Fibroblast of lung (primary cell): ENCODE results near the gene ADAMTS19. TPM values are rescaled to one million over a fixed set of nuclear protein-coding genes. Genes with fewer than 3 reads are reported as not detected.
"Not testable (repeated sequence)": the region's sequence is repeated elsewhere in the genome, so short reads cannot be mapped to it uniquely, and the experiment has no call there.

Experiments
- DNase-seq, 2 donors: peaks; one replicate each; pipeline versions ENCODE4 v3.0.0 to v3.0.0-alpha.2; 2010; ENCODE audit warnings: low read depth in 2 of 2
- H2AFZ ChIP-seq: 2 replicates; pipeline ENCODE4 v1.5.1; 2012; ENCODE audit warnings: low read length, control low read depth, inconsistent platforms
- H3K27ac ChIP-seq: 2 replicates; pipeline ENCODE4 v1.5.1; 2011; ENCODE audit warnings: low read length, control low read depth; ENCODE audit not compliant: insufficient read depth
- H3K27me3 ChIP-seq: 2 replicates; pipeline ENCODE4 v1.5.1; 2011; ENCODE audit warnings: mild to moderate bottlenecking, low read length; ENCODE audit not compliant: control insufficient read depth, insufficient read depth
- H3K36me3 ChIP-seq: 2 replicates; pipeline ENCODE4 v1.5.1; 2011; ENCODE audit warnings: low read length; ENCODE audit not compliant: control insufficient read depth, insufficient read depth
- H3K4me1 ChIP-seq: 2 replicates; pipeline ENCODE4 v1.5.1; 2011; ENCODE audit warnings: low read length; ENCODE audit not compliant: control insufficient read depth, insufficient read depth; ENCODE audit errors: extremely low read depth
- H3K4me2 ChIP-seq: 2 replicates; pipeline ENCODE4 v1.5.1; 2011; ENCODE audit warnings: low read length, control low read depth; ENCODE audit not compliant: insufficient read depth; ENCODE audit errors: extremely low read depth
- H3K4me3 ChIP-seq, 4 experiments: fragments of 200-600 bp in 1 of 4; sonication (generic) in 1 of 4; replicated peaks in 1 of 4; 2 replicates each; pipeline ENCODE4 v1.5.1; 2011 to 2016; ENCODE audit warnings: low read length in 4 of 4, low read depth in 3 of 4, mild to moderate bottlenecking in 3 of 4, control low read depth in 2 of 4, inconsistent platforms in 1 of 4, mixed read lengths in 1 of 4; ENCODE audit not compliant: insufficient read depth in 1 of 4; ENCODE audit errors: control extremely low read depth in 1 of 4
- H3K79me2 ChIP-seq: 2 replicates; pipeline ENCODE4 v1.5.1; 2012; ENCODE audit warnings: mild to moderate bottlenecking, low read length, inconsistent platforms; ENCODE audit not compliant: control insufficient read depth, insufficient read depth
- H3K9ac ChIP-seq: 2 replicates; pipeline ENCODE4 v1.5.1; 2011; ENCODE audit warnings: mild to moderate bottlenecking, low read length, control low read depth; ENCODE audit not compliant: insufficient read depth
- H3K9me3 ChIP-seq: 2 replicates; pipeline ENCODE4 v1.5.1; 2012; ENCODE audit warnings: low read depth, low read length; ENCODE audit not compliant: control insufficient read depth, insufficient read depth
- H4K20me1 ChIP-seq: 2 replicates; pipeline ENCODE4 v1.5.1; 2011; ENCODE audit warnings: low read length; ENCODE audit not compliant: control insufficient read depth, insufficient read depth; ENCODE audit errors: extremely low read depth
- EZH2 ChIP-seq: IDR thresholded peaks from 2 replicates; pipeline ENCODE4 v1.5.1; 2012; ENCODE audit warnings: low read length, control low read depth, mild to moderate bottlenecking; ENCODE audit errors: missing control alignments
- polyA plus RNA-seq, 2 donors: library from polyadenylated mRNA; depleted of rRNA in 1 of 2; stranded (reverse) in 1 of 2; unstranded in 1 of 2; fragments of >200 nt; gene quantifications; 2 replicates each; pipeline ENCODE4 v1.2.1, GENCODE V29; 2011 to 2012; ENCODE audit warnings: missing spikeins in 1 of 2
- total RNA-seq: library from RNA; depleted of rRNA; stranded (reverse); fragments of >200 nt; gene quantifications from 2 replicates; pipeline ENCODE4 v1.2.1, GENCODE V29; 2014
- TF ChIP-seq, protein P1 (sequence below), 2 donors: IDR thresholded peaks in 1 of 2; conservative IDR thresholded peaks in 1 of 2; 1 replicate in 1 of 2; 2 replicates in 1 of 2; pipeline ENCODE4 v1.5.1; 2011 to 2012; ENCODE audit warnings: low read length in 2 of 2, control low read depth in 1 of 2, inconsistent platforms in 1 of 2, low read depth in 1 of 2, mild to moderate bottlenecking in 1 of 2

The ADAMTS19 gene
- total and polyA plus RNA-seq, 2 donors (not counting 1 experiment from before 2014, with no cell fraction given): 0.09 to 0.33 TPM

- H3K27ac ChIP-seq: no peak overlapping the region
- no peaks in the 10 kb centered on the region for H3K9me3 ChIP-seq
- TF ChIP-seq, protein P1, sequence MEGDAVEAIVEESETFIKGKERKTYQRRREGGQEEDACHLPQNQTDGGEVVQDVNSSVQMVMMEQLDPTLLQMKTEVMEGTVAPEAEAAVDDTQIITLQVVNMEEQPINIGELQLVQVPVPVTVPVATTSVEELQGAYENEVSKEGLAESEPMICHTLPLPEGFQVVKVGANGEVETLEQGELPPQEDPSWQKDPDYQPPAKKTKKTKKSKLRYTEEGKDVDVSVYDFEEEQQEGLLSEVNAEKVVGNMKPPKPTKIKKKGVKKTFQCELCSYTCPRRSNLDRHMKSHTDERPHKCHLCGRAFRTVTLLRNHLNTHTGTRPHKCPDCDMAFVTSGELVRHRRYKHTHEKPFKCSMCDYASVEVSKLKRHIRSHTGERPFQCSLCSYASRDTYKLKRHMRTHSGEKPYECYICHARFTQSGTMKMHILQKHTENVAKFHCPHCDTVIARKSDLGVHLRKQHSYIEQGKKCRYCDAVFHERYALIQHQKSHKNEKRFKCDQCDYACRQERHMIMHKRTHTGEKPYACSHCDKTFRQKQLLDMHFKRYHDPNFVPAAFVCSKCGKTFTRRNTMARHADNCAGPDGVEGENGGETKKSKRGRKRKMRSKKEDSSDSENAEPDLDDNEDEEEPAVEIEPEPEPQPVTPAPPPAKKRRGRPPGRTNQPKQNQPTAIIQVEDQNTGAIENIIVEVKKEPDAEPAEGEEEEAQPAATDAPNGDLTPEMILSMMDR (conservative IDR thresholded peaks at IDR 0.05 in 1 of 2, IDR thresholded peaks at IDR 0.05 in 1 of 2; ENCODE audit: low read depth in 1 of 2, low read length in 2 of 2): no peak
- TF ChIP-seq EZH2: no peak
- no peak overlapping the region for H3K9ac ChIP-seq
- no peaks in the 10 kb centered on the region for H3K79me2 ChIP-seq
- DNase-seq: no peak
- no peak overlapping the region for H3K4me3 ChIP-seq
- H3K4me2 ChIP-seq: no peak overlapping the region
- no peaks in the 10 kb centered on the region for H3K27me3 ChIP-seq
- H2AFZ ChIP-seq: no peak overlapping the region
- H3K4me1 ChIP-seq: no peaks in the 10 kb centered on the region
- H4K20me1 ChIP-seq: no peaks in the 10 kb centered on the region
- no peaks in the 10 kb centered on the region for H3K36me3 ChIP-seq
Measured at GRCh38 chr5:129563585-129563984, 103.5 kb downstream of the ADAMTS19 start.

DNA sequence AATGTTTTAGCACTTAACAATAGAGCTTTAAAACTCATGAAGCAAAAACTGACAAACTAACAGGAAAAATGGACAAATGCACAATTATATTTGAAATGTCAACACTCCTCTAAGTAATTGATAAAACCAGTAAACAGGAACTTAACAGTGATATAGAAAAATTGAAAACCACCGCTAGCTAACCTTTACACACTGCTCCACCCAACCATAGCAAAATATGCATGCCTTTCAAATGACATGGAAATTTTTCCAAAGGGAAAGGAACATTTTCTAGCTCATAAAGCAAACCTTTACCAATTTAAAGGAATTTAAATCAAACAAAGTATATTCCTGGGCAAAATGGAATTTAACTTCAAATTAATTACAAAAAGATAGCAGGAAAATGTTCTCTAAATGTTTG, 109.2 kb downstream of the ADAMTS19 start:
- Histone ChIP-seq H3K79me2 (no peaks in the 10 kb centered on the region), H3K4me2 (no peak overlapping the region), H3K9ac (no peak overlapping the region), H2AFZ (no peak overlapping the region), H3K27ac (no peak overlapping the region), H4K20me1 (no peaks in the 10 kb centered on the region), H3K4me1 (no peaks in the 10 kb centered on the region), H3K4me3 (no peak overlapping the region), H3K36me3 (no peaks in the 10 kb centered on the region), H3K27me3 (no peaks in the 10 kb centered on the region), H3K9me3 (no peaks in the 10 kb centered on the region)
- TF ChIP-seq, protein P1 (conservative IDR thresholded peaks at IDR 0.05 in 1 of 2, IDR thresholded peaks at IDR 0.05 in 1 of 2; ENCODE audit: low read depth in 1 of 2, low read length in 2 of 2): no peak
- no peak for TF ChIP-seq EZH2
- DNase-seq: peak in 1 of 2 donors; percentile 16

DNA sequence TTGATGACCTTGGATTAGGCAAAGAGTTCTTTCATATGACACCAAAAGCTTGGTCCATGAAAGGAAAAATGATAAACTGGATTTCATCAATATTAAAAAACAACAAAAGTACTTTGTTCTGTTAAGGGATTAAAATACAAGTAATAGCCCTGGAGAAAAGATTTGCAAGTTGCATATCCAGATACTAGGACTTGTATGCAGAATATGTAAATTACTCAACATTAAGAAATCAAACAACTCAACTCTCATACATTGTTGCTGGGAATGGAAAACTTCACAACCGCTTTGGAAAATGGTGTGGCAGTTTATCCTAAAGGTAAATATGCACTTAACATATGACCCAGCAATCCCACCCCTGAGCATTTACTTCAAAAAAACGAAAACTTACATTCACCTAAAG, 112.0 kb downstream of the ADAMTS19 start:
- Histone ChIP-seq H3K4me2 (no peak overlapping the region), H4K20me1 (no peaks in the 10 kb centered on the region), H3K9ac (no peak overlapping the region), H3K4me1 (no peaks in the 10 kb centered on the region), H3K79me2 (no peaks in the 10 kb centered on the region), H3K36me3 (no peaks in the 10 kb centered on the region), H2AFZ (no peak overlapping the region), H3K27me3 (no peaks in the 10 kb centered on the region), H3K4me3 (no peak overlapping the region), H3K9me3 (no peaks in the 10 kb centered on the region), H3K27ac (no peak overlapping the region)
- DNase-seq: no peak
- no peak for TF ChIP-seq EZH2
- TF ChIP-seq, protein P1 (conservative IDR thresholded peaks at IDR 0.05 in 1 of 2, IDR thresholded peaks at IDR 0.05 in 1 of 2; ENCODE audit: low read depth in 1 of 2, low read length in 2 of 2): no peak

DNA sequence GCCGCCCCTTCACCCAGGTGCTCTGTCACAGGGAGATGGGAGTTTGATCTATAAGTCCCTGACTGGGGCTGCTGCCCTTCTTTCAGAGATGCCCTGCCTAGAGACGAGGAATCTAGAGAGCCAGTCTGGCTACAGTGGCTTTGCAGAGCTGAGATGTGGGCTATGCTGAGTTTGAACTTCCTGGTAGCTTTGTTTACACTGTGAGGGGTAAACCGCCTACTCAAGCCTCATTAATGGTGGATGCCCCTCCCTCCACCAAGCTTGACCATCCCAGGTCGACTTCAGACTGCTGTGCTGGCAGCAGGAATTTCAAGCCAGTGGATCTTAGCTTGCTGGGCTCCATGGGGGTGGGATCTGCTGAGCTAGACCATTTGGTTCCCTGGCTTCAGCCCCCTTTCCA, 124.4 kb downstream of the ADAMTS19 start:
- H3K9me3 ChIP-seq, H3K9ac ChIP-seq, H3K4me3 ChIP-seq, H3K4me1 ChIP-seq, H3K79me2 ChIP-seq, H3K36me3 ChIP-seq, H3K27me3 ChIP-seq, H3K27ac ChIP-seq, DNase-seq, H4K20me1 ChIP-seq, H2AFZ ChIP-seq, H3K4me2 ChIP-seq: not testable (repeated sequence)
